NCI-H146 treated with DMSO at 0.1 percent for 48 hours (cell line): ENCODE measurements around the gene PPP1R1C.

Experiments used
- DNase-seq: peaks from one replicate; lab custom pipeline; 2025; ENCODE audit not compliant: unreplicated experiment; lab: John Stamatoyannopoulos, UW

Gene PPP1R1C

GRCh38 chr2:181971032-181971431 is 14.6 kb upstream of the PPP1R1C start:
- no peak for DNase-seq

GRCh38 chr2:181972431-181973170 is 13.1 kb upstream of the PPP1R1C start:
- no peak for DNase-seq

DNA sequence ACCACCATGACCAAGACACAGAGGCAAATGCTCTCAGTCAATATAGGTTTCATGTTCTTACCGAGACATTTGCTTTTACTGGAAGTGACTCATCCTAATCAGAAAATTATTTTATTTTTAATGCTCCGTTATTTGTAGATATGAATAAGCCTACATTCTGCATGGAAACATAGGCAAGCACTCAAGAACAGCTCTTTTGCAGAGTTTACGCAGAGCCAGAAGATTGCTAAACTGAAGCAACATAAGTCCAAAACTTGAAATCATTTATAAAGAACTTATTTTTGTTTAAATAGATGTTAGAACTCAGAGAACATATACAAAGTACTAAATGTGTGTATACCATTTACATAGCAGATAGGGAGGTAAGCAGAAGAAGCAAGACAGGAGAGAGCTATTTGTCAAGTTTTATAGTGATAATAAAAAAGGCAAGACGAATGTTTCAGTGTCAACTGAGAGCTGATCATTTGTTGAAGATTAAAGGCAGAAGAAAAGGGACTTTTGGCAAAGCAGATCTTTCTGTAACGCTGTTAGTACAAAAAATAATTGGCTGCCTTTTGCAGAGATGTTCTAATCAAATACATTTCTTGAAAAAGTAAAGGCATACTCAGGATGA is 12.4 kb upstream of the PPP1R1C start:
- no peak for DNase-seq

GRCh38 chr2:181977661-181978350 is 7.8 kb upstream of the PPP1R1C start:
- DNase-seq, result no peak

DNA sequence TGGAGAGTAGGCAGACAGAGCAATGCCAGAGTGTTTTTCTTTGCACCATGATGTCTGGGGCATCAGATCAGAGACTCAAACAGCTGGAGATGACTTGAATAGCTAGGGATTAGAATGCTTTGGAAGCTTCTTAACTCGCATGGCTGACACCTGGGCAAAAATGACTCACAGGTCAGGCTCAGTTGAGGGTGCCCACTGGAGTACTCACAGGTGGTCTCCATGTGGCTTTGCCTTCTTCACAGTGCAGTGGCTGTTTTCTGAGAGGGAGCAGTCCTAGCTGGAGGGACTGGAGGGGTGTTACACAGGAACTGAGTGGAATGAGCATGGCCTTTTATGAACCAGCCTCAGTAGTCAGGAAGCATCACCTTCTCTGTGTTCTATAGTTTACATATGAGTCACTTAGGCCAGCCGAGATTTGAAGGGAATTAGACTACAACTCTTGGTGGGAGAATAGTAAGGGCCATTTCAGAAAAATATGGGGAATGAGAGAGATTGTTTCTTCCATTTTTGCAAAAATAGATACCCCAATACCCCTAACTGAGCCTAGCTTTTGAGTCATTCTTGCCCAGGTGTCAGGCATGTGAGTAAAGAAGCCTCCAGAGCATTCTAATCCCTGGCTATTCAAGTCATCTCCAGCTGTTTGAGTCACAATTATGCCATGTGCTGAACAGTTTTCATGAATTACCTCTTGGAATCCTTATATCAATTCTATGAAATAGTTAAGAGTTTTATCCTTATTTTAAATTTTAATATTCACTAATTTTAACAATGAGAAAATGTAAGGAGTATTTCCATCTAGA is 7.1 kb upstream of the PPP1R1C start:
- no peak for DNase-seq

DNA sequence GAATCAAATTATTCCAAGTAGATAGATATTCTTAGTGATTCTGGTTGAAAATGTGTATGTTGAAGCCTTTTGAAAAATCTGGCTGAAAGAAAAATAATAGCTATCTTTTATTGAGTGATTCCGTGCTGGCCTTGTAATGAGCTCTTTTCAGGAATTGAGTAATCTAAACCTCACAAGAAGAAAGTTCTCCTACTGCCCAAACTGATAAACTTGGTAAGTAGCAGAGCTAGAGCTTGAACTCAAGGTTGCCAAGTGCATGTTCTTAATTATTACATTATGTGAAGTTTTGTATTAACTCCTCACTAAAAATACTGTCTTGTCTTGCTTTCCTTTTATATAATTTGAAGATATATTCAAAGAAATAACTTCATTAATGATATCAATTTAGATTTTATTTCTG is 1.6 kb upstream of the PPP1R1C start:
- DNase-seq, result no peak

DNA sequence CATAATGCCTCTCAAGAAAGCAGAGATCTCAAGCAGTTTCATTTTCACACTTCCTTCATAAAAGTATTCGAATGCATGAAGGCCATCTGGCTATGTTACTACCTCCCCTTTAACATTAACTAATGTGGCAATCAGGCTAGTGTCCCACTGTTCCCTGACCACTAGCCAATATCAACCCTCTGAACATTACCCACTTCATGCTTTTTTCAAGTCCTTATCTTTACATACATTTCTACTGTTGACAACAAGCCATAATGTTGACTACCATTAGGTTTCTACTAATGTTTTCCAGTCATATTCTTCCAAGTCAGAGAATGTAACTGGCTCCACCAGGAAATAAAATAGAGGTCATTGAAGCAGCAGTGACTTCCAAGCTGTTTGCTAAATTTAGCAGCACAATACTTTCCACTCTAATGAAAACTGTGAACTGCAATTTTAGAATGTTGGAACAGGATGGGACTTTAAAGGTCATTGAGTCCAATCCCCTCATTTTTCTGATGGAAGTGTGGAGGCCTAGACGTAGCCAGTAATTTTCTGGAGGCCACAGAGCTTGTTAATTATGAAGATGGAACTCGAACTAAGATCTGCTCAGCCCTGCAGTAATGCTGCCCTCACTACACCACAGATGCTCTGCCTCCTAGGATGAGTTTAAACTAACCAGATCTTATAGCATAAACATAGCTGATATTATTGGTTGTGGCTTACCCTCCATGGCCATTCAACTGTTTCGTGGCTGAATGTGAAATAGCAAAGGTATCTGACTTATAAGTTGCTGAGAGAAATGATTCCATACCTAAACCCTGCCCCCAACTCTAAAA is 630 bp upstream of the PPP1R1C start:
- DNase-seq, result no peak

DNA sequence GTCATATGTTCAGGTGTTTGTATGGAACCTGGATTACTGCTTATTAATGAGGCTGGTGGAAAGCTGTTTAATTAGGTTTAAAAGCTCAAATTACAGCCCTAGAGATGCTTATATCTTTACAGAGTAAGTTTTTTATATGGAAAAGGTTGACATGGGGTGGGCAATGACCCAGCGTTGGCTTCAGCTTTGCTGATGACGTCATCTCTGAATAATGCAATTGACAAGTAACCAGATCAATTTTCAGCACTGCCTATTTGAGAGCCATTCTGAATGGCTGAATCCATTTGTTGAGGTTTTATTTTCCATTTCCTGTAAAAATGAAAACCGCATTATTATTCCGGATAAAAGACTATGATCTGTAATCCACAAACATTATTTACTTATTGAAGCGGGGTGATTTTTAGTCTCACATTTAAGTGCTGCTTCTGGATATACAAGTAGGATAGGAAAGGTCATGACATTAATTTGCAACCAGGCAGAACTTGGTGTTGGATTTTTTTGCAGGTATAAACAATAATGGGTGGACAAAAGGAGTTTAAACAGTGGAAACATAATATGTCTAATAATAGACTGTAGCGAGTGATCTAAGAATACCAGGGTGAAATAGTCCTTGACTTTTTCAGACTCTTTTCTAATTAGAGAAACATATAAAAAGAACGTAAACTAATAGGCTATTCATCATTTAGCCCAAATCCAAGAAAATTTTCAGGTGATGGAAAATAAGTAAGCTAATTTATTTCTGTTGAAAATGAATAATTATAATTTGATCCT is 2.7 kb downstream of the PPP1R1C start:
- DNase-seq, result peak; percentile 18

DNA sequence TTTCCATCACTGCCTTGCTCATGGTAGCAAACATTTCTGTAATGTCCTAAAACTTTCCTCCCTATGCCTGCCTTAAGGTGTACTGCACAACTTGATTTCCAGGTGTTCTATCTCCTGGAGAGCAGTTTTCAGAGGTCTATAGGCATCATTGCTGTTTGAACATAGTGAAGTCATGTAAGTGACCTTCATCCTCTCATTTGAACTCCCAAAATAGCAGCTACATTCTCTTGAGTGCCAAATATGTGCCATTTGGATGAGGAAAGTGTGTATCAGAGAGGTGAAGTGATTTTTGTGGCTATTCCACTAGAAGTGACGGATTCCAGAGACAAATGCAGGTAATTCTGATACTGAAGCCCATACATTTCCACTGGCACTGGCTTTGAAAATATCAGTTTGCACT is 3.4 kb downstream of the PPP1R1C start:
- DNase-seq, result no peak

DNA sequence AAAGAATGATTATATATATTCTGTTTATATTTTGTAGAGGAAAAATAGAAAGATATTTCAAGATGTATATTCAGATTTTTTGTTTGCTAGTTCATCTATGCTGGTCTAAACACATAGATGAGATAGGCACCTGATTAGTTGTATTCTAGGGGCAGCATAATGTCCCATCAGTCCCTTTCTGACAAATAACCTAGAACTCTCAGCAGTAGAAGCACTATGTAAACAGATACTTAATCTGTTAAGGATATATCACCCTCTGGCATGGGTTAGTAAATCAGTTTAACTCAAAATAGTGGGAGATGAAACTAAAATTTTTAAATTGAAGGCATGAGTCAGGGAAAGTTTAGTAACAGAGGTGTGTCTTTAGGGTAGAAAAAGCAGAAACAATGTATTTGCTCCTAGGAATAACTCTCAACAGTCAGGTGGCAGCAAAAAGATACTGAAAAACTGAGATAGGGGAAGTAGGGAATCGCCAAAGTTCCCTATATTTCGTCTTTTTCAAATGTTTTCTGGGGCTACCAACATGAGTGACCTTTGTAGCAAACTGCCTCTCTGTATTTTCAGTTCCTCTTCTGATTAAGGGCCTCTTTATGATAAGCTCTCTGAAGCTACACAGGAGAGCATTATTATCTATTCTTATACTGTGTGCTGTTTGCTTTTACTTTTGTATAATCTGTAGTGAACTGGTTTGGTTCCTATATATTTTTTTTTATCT is 5.7 kb downstream of the PPP1R1C start:
- DNase-seq, result no peak

- no peak for DNase-seq
Measured at GRCh38 chr2:181992776-181993175, 7.1 kb downstream of the PPP1R1C start.

DNA sequence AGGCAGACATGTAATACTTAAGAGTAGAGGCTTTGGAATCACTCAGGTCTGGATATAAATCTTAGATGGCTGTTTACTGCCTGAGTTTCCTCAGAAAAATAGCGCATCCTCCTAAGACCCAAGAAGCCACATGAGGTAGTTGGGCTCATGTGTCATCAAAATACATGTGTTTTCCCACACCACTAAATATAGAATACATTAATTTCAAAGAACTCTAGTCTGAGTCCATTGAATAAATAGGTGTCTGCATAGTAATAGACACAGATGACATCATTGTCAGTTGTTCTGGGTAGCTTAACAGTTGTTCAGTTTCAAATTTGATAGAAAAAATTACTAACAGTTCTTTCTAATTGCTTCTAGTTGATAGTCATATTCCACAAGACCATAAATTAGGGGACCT is 9.6 kb downstream of the PPP1R1C start:
- no peak for DNase-seq

GRCh38 chr2:181998041-181998835 is 12.6 kb downstream of the PPP1R1C start:
- peak; percentile 94 for DNase-seq

GRCh38 chr2:181998891-181999654 is 13.4 kb downstream of the PPP1R1C start:
- peak; percentile 51 for DNase-seq

DNA sequence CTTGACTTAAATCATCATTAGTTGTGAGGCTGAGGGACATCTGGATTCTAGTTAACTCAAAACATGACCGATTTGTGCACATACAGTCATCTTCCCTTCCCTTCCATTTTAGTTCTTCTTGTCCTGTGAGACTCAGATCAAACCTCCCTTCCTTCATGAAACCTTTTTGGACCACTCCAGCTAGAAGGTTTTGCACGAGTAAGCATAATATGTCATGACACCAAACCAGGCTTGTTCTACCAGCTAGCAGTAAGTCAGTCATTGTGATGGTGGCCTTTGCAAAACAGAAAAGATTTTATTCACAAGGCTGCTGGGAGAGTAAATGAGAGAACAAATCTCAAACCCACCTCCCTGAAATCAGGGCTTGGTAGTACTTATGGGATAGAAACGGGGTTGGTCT is 14.3 kb downstream of the PPP1R1C start:
- no peak for DNase-seq

DNA sequence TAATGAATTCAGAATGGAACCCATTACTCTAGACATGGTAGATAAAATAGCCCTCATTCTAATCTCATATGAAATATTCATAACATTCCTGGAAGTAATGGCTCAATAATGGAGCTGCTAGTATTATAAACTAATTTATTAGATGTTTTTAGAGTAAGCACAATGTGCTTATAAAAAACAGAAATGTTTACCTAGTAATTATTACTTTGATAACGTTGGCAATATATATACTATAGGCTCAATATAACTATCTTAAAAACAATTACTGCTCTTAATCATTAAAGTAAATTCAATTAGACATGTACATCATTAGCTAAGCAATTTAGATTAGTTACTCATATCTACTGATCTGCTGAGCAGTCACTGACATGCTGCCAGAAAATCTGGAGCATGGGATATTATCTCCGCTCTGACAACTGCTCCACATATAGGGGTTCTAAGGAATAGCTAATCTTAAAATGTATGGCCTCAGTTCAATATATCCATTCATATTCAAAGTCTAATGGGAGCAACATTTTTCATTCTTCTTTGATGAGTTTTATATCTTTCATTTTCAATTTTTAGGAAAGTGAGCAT is 19.4 kb downstream of the PPP1R1C start:
- DNase-seq, result no peak

DNA sequence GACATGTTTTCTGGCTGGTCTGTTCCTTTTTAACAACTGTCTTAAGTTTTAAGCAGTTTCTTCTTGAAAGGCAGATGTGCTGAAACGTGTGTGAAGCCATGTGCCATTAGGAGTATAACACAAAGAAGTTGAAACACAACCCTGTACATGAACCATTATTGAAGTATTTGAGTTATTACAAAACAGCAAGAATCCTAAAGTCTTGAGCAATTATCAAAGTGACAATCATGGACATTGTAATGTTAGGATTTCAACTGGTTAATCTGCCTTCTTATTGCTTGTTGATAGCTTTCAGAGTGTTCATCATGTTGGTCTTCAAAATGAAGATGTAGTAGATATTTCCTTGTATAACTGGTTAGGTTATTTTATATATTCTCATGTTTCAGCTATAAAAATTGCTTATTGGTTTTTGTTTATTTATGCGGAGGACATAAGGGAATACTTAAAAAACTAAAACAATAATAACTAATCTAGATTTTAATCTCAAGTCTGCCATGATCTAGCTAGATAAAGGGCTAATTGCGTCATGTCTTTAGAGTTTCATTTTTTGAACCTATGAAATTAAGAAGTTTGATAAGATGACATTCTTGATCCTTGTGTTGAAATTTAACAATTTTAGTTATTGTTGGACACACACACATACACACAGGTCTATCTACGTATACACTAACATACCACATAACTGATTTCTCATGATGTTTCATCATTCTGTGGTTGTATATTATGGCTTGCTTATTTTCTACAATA is 21.1 kb downstream of the PPP1R1C start:
- DNase-seq, result no peak
